Measurements from ENCODE around the gene TMEM151A.

DNA sequence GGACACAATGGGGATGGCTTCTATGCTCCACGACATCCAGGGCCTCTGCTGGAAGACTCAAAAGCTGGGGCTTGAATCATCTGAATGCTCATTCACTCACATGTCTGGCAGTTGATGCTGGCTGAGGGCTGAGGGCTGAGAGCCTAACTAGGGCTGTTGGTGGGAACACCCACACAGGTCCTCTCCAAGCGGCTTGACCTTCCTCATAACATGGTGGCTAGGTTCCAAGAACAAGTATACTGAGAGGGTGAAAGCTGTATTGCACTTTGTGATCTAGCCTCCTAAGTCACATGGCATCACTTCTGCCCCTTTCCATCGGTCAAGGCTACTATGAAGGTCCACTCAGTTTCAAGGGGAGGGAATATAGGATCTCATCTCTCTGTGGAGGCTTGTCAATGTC, 7.5 kb downstream of the TMEM151A start:
- TF ChIP-seq CTCF (IDR thresholded peaks at IDR 0.05), result no peak
- no peak for TF ChIP-seq POLR2A (IDR thresholded peaks at IDR 0.05)

All from Peyer's patch (tissue), 4 donors.